ENCODE measurements around the gene RPS6KA4. TPM values are rescaled to one million over a fixed set of nuclear protein-coding genes. Genes with fewer than 3 reads are reported as not detected.

The RPS6KA4 gene
- total RNA-seq, 1 donor from 2014 or later = 37.5 TPM

- no peaks in the 10 kb centered on the region for H3K9me3 Mint-ChIP-seq (ENCODE audit: unreplicated experiment)
- DNase-seq (ENCODE audit: low spot score) = no peak
- peaks cover 10% of the 10 kb centered on the region for H3K4me1 Mint-ChIP-seq (ENCODE audit: unreplicated experiment)
- H3K27ac Mint-ChIP-seq (ENCODE audit: unreplicated experiment) = no peak overlapping the region
- H3K27me3 Mint-ChIP-seq (ENCODE audit: unreplicated experiment) = peaks cover 4% of the 10 kb centered on the region
- no peak overlapping the region for H3K4me3 Mint-ChIP-seq (ENCODE audit: unreplicated experiment)
- TF ChIP-seq CTCF (IDR thresholded peaks at IDR 0.05; ENCODE audit: unreplicated experiment) = no peak
- no peaks in the 10 kb centered on the region for H3K36me3 Mint-ChIP-seq (ENCODE audit: low read depth, unreplicated experiment)
Measured at GRCh38 chr11:64352995-64353714, 5.8 kb upstream of the RPS6KA4 start.

GRCh38 chr11:64353715-64354506 is 5.1 kb upstream of the RPS6KA4 start:
- peaks cover 10% of the 10 kb centered on the region for H3K4me1 Mint-ChIP-seq (ENCODE audit: unreplicated experiment)
- no peaks in the 10 kb centered on the region for H3K36me3 Mint-ChIP-seq (ENCODE audit: low read depth, unreplicated experiment)
- no peaks in the 10 kb centered on the region for H3K9me3 Mint-ChIP-seq (ENCODE audit: unreplicated experiment)
- no peak overlapping the region for H3K4me3 Mint-ChIP-seq (ENCODE audit: unreplicated experiment)
- TF ChIP-seq CTCF (IDR thresholded peaks at IDR 0.05; ENCODE audit: unreplicated experiment) = no peak
- peaks cover 4% of the 10 kb centered on the region for H3K27me3 Mint-ChIP-seq (ENCODE audit: unreplicated experiment)
- H3K27ac Mint-ChIP-seq (ENCODE audit: unreplicated experiment) = no peak overlapping the region
- no peak for DNase-seq (ENCODE audit: low spot score)

GRCh38 chr11:64355078-64355940 is 3.7 kb upstream of the RPS6KA4 start:
- Mint-ChIP-seq H3K4me1 (ENCODE audit: unreplicated experiment) (peaks cover 15% of the 10 kb centered on the region), H3K9me3 (ENCODE audit: unreplicated experiment) (no peaks in the 10 kb centered on the region), H3K4me3 (ENCODE audit: unreplicated experiment) (no peak overlapping the region), H3K27ac (ENCODE audit: unreplicated experiment) (peak overlapping the region; percentile 30), H3K27me3 (ENCODE audit: unreplicated experiment) (peaks cover 4% of the 10 kb centered on the region), H3K36me3 (ENCODE audit: low read depth, unreplicated experiment) (no peaks in the 10 kb centered on the region)
- peak; percentile 19 for TF ChIP-seq CTCF (IDR thresholded peaks at IDR 0.05; ENCODE audit: unreplicated experiment)
- DNase-seq (ENCODE audit: low spot score) = peak; percentile 78

- peak; percentile 85 for DNase-seq (ENCODE audit: low spot score)
- H3K4me3 Mint-ChIP-seq (ENCODE audit: unreplicated experiment) = peak overlapping the region; percentile 63
- H3K9me3 Mint-ChIP-seq (ENCODE audit: unreplicated experiment) = no peaks in the 10 kb centered on the region
- H3K27ac Mint-ChIP-seq (ENCODE audit: unreplicated experiment) = peak overlapping the region; percentile 9
- no peaks in the 10 kb centered on the region for H3K36me3 Mint-ChIP-seq (ENCODE audit: low read depth, unreplicated experiment)
- no peak for TF ChIP-seq CTCF (IDR thresholded peaks at IDR 0.05; ENCODE audit: unreplicated experiment)
- H3K27me3 Mint-ChIP-seq (ENCODE audit: unreplicated experiment) = peaks cover 10% of the 10 kb centered on the region
- peaks cover 20% of the 10 kb centered on the region for H3K4me1 Mint-ChIP-seq (ENCODE audit: unreplicated experiment)
Measured at GRCh38 chr11:64356498-64357411, 2.2 kb upstream of the RPS6KA4 start.

Measured in endothelial cell (in vitro differentiated cells).